Erythroblast (primary cell): ENCODE data around the gene WDHD1.
"Not testable (repeated sequence)": the region's sequence is repeated elsewhere in the genome, so short reads cannot be mapped to it uniquely, and the experiment has no call there.

Source experiments
- DNase-seq, 2 experiments: peaks; one replicate each; lab custom pipeline; 2025; lab: John Stamatoyannopoulos, UW
- GATA1 ChIP-seq: IDR thresholded peaks from 2 replicates; pipeline ENCODE4 v1.6.1; 2011; ENCODE audit warnings: low read depth, mild to moderate bottlenecking, control low read depth, low read length, moderate library complexity
- POLR2A ChIP-seq: IDR thresholded peaks from 2 replicates; pipeline ENCODE4 v1.6.1; 2011; ENCODE audit warnings: mild to moderate bottlenecking, low read length

WDHD1 gene

DNA sequence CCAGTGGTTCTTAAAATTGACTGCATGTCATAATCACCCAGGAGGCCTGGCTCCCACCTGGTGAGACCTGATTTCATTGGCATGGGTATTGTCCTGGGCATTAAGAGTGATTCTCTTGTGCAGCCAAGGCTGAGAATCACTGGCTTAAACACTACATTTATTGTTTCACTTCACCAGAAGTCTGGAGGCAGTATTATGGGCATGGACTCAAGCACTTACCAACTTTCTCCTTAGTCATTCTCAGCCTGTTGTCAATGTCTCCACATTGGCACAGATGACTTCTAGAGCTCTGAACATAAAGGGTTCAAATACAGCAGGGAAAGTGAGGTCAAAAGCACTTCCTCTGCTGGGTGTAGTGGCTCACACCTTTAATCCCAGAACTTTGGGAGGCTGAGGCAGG is 98.7 kb downstream of the WDHD1 start:
- TF ChIP-seq GATA1 (no peak), POLR2A (no peak)
- peak in 1 of 2 experiments; percentile 22 for DNase-seq

DNA sequence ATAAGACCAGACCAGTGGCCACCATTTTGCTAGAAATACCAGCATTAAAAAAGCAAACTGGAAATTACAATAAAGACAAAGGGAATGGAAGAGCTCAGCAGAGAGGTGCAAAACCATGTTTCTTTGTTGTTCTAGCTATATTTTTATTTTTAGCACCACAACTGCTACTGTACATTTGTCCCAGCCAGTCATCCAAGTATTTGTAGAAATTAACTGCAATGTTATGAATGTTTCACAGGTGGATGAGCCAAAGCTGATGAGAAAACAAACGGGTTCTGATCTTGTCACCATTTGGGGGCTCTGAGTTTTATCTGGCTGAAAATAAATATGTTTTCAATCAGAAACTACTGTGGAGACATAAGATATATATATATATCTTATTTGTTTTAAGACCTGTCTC is 99.3 kb downstream of the WDHD1 start:
- DNase-seq: no peak

DNA sequence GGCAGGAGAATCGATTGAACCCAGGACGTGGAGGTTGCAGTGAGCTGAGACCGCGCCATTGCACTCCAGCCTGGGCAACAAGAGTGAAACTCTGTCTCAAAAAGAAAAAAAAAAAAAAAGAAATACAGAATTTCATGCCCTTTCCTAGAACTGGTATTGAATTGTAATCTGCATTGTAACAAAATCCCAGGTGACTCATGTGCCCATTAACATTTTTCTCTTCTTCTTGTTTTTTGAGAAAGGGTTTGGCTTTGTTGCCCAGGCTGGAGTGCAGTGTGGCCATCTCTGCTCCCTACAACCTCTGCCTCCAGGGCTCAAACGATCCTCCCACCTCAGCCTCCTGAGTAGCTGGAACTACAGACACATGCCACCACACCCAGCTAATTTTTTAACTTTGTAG is 100.3 kb downstream of the WDHD1 start:
- DNase-seq: not testable (repeated sequence)

More for the DNA sequence above, 99.3 kb downstream of the WDHD1 start:
- TF ChIP-seq POLR2A (no peak), GATA1 (no peak)

DNA sequence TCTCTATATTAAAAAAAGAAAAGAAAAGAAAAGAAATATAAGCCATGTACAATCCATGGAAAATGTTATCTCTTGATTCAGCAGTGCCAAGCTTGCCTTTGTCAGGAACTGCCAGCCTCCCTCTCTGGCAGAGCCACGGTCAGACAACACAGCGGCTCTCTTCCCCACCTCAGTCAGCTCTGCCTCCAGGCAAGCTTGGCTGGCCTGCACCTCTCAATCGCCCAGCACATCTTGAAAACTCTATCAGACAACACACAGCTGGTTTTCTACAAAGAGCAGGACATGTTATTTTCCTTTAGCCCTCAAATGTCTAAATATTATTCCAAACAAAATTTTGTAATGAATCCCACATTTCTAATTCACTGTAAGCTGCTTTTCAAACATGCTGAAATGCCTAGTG is 104.3 kb downstream of the WDHD1 start:
- TF ChIP-seq GATA1 (no peak), POLR2A (no peak)
- no peak for DNase-seq

DNA sequence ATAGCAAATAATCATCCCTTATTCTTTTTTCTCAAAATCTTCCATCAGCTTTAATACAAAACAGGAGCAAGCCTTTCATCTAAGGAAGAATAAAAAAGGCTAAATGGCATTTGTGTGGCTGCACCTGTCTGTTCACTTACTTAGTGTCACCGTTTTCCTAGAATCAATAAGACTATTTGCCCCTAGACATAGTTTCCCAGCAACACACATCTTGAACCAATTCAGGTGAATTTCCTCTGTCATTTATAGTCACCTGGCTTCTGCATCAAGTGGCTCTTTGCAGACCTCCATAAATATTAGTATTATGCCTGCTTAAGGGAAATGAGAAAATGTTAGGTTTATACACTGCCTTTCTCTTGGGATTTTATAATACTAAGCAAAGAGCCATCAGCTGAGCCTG is 106.8 kb downstream of the WDHD1 start:
- no peak for DNase-seq
- TF ChIP-seq GATA1 (no peak), POLR2A (no peak)

DNA sequence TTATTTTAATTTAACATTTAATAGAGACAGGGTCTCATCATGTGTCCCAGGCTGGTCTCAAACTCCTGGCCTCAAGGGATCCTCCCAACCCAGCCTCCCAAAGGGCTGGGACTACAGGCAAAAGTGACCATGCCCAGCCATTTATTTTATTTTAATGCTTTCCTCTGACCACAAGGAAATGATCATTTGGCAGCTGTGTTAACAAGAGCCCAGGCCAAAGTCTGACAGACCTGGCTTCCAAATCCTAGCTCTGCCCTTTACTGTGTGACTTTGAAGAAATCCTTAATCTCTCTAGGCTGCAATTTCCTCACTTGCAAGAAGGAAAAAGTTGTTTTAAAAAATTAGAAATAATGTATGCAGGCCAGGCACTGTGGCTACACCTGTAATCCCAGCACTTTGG is 107.6 kb downstream of the WDHD1 start:
- TF ChIP-seq GATA1 (no peak), POLR2A (no peak)
- no peak for DNase-seq

DNA sequence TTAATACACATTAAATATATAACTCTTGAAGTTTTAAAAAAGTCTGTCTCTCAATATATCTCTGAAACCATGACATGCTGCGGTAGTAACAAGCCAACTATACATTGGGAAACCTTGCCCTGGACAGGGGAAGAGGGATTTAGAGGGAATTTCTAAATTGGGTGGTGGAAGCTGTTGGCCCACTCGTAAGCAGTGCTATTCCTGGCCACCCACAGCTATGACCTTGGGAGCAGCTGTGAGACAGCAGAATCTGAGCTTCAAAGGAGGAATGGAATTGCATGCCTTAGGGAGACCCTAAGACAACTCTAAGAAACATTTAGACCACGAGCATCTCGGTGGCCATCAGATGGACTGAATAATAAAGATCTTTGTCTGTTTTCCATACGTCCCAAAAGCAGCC is 108.5 kb downstream of the WDHD1 start:
- TF ChIP-seq POLR2A (no peak), GATA1 (no peak)
- DNase-seq: no peak

DNA sequence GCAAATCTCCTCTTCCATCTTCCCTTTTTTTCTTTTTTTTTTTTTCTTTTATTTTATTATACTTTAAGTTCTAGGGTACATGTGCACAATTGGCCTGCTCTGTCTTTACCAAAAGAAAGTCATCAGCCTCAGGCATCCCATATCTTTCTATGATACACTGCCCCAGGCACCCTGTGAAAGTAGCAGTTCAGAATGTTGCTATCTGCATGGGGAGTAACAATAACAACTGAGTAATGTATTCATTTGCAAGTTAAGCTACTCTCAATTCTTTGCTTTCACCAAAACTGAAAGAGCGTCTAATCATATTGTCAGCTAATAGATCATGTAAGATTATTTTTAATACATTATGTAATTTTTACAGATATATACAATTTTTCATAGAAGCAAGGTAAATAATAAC is 110.8 kb downstream of the WDHD1 start:
- TF ChIP-seq POLR2A (no peak), GATA1 (no peak)
- DNase-seq: no peak

DNA sequence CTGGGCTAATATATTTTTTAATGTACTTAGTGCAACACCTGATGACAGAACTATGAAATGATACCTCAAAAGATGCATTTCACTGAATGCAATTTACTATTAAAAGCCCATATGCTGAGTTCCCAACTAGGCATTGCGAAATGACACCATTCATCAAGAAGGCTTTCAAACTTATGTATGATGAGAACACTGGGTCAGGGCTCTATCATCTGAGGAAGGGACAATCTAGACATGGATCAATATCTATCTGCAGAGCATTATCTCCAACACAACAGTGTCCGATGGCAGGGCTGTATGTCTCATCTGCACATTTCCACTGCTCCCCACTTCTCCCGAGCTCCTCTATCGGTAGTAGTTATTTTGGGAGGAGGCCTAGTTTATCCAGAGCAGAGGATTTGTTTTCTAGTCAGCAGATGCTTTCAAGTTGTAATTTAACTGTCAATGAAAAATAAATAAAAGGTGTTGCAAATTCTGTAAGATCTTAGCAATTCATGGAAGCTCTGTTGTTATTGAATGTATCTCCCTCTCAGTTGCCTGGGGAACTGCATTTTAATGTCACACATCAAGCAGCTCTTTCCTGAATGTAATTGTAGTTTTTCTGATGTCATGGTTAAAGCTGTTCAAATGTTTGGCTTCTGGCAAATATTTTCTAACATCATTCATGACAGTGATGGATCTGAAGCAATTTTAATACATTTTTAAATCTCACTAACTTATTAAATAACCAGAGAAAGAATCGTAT is 116.9 kb downstream of the WDHD1 start:
- DNase-seq: no peak
- TF ChIP-seq POLR2A: no peak

DNA sequence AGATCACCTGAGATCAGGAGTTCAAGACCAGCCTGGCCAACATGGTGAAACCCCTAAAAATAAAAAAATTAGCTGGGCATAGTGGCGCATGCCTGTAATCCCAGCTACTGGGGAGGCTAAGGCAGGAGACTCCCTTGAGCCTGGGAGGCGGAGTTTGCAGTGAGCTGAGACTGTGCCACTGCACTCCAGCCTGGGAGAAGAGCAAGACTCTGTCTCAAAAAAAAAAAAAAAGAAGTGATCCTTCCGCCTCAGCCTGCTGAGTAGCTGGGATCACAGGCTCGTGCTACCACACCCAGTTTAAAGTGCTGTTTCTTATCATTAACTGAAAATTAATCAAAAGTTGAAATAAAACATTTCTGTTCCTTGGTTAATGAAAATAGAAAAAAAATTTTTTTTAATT is 117.9 kb downstream of the WDHD1 start:
- DNase-seq: not testable (repeated sequence)

DNA sequence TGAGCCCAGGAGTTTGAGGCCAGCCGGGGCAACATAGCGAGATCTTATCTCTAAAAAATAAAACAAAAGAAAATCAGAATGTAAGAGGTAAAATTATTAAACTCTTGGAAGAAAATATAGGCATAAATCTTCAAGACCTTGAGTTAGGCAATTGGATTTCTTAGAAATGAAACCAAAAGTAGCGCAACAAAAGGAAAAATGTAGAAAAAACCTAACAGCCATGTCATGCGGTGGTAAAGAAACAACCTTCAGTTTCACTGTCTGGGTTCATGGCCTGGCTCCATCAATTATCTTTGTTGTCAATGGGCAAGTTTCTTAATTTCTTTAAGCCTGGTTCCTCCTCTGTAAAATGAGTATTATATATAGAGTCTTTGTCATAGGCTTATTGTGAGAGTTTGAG is 118.7 kb downstream of the WDHD1 start:
- peak in 1 of 2 experiments; percentile 18 for DNase-seq

DNA sequence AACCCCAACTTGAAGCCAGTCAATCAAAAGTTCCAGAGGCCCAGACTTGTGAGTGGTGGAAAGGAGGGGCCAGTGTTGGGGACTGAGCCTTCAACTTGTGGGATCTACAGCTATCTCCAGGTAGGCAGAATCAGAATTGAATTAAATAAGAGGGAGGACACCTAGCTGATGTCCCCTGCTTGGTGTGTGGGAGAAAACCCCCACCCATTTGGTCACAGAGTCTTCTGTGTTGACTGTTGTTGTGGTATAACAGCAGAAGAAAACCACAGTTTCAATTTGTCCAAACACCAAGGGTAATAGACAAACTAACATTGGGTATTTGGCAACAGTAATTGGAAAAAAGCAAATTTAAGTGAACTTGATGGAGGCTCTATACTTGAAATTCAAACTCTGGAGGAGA is 120.8 kb downstream of the WDHD1 start:
- DNase-seq: no peak
- TF ChIP-seq GATA1 (no peak), POLR2A (no peak)

More for the DNA sequence above, 118.7 kb downstream of the WDHD1 start:
- TF ChIP-seq POLR2A (no peak), GATA1 (no peak)

DNA sequence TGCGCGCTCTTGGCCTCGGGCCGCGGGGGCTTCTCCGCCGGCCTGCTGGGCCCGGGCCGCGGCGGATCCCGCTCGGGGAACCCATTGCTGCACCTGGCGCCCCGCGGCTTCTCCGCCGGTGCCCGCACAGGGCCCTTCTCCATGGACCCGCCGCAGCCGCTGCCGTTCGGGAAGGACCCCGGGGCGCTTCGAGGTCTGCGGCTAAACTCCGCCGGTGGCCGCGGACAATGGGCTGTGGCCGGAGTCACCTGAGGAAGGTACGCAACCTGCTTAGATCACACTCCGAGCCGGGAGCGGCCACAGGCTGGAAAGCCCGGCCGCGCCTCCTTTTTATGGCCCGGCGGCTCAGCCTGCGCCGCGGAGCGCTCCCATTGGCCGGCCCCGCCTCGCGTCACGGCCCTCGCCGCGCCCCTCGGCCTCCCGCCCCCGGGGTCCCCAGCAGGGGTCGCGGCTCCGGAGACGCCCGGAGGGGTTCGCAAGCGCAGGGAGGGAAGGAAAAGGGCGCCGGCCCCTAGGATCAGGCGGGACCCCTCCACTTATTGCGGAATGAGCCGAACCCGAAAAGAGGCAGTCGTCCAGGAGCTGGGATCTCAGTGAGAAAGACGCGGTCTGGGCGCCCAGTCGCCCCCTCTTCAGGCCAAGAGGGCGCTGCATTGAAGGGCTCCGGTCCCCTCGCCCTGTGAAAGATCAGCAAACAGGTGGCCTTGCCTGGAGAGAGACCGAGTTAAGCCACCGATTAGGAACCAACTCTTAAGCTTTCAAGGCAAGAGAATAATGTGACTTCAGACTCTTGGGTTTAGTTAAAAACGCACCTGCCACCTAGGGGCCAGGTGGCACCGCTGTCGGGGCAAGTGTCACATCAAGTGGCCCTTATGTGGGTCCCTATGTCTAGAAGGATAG is 124.1 kb downstream of the WDHD1 start, which contains the start of gene GCH1:
GCH1 (minus strand) TSS at position 306 of the 900 bp plus-strand sequence; CDS start at position 143, 163 bp downstream.
- no peak for TF ChIP-seq GATA1
- peak; percentile 79 for TF ChIP-seq POLR2A
- DNase-seq: peak; percentile 69 to 80

DNA sequence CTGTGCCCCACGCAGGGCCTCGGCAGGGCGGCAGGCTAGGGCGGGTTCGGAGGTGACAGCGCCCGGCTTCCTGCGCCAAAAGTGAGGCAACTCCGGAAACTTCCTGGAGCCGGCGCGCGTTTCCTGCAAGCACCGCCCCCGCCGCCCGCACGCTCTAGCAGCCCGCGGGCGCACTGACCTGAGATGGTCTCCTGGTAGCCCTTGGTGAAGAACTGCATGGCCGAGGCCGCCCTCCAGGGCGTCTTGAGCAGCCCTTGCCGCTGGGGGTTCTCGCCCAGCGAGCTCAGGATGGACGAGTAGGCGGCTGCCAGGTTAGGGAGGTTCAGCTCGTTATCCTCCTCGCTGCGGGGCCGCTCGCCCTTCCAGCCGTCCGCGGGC is 124.8 kb downstream of the WDHD1 start:
- TF ChIP-seq POLR2A: no peak
- TF ChIP-seq GATA1: no peak
- peak; percentile 72 to 84 for DNase-seq
